ENCODE results near the gene UBE2L3. TPM values are rescaled to one million over a fixed set of nuclear protein-coding genes. Genes with fewer than 3 reads are reported as not detected.

Gene UBE2L3
- total RNA-seq, 1 experiment from 2014 or later, result 66.6 TPM

- intact Hi-C loops (cut with micrococcal nuclease; ENCODE audit: unreplicated experiment), result no loop called here
- no peaks in the 10 kb centered on the region for H3K9me3 Mint-ChIP-seq (ENCODE audit: low read depth, unreplicated experiment)
- peak overlapping the region; percentile 5 for H3K27ac Mint-ChIP-seq (ENCODE audit: unreplicated experiment)
- H3K36me3 Mint-ChIP-seq (ENCODE audit: insufficient read depth, unreplicated experiment), result peaks cover 91% of the 10 kb centered on the region
- H3K27me3 Mint-ChIP-seq (ENCODE audit: unreplicated experiment), result no peaks in the 10 kb centered on the region
- no peak for DNase-seq
- TSS peak; percentile 48 for BruUV-seq (replicated peaks)
- no peak for TF ChIP-seq CTCF (IDR thresholded peaks at IDR 0.05; ENCODE audit: unreplicated experiment)
- H3K4me1 Mint-ChIP-seq (ENCODE audit: low read depth, unreplicated experiment), result peaks cover 13% of the 10 kb centered on the region
- CTCF ChIA-PET, result no interaction called here
- no peak overlapping the region for H3K4me3 Mint-ChIP-seq (ENCODE audit: low read depth, unreplicated experiment)
Measured at GRCh38 chr22:21622011-21622918, 54.8 kb downstream of the UBE2L3 start.

GRCh38 chr22:21622919-21623647, 55.6 kb downstream of the UBE2L3 start:
- H3K36me3 Mint-ChIP-seq (ENCODE audit: insufficient read depth, unreplicated experiment), result peaks cover 91% of the 10 kb centered on the region
- no peak for TF ChIP-seq CTCF (IDR thresholded peaks at IDR 0.05; ENCODE audit: unreplicated experiment)
- intact Hi-C loops (cut with micrococcal nuclease; ENCODE audit: unreplicated experiment), result no loop called here
- H3K4me3 Mint-ChIP-seq (ENCODE audit: low read depth, unreplicated experiment), result no peak overlapping the region
- DNase-seq, result no peak
- CTCF ChIA-PET, result no interaction called here
- peaks cover 18% of the 10 kb centered on the region for H3K4me1 Mint-ChIP-seq (ENCODE audit: low read depth, unreplicated experiment)
- H3K9me3 Mint-ChIP-seq (ENCODE audit: low read depth, unreplicated experiment), result no peaks in the 10 kb centered on the region
- no peaks in the 10 kb centered on the region for H3K27me3 Mint-ChIP-seq (ENCODE audit: unreplicated experiment)
- H3K27ac Mint-ChIP-seq (ENCODE audit: unreplicated experiment), result peak overlapping the region; percentile 5
- BruUV-seq (replicated peaks), result no TSS peak

GRCh38 chr22:21623648-21623970, 56.1 kb downstream of the UBE2L3 start:
- H3K27me3 Mint-ChIP-seq (ENCODE audit: unreplicated experiment), result no peaks in the 10 kb centered on the region
- H3K9me3 Mint-ChIP-seq (ENCODE audit: low read depth, unreplicated experiment), result no peaks in the 10 kb centered on the region
- intact Hi-C loops (cut with micrococcal nuclease; ENCODE audit: unreplicated experiment), result no loop called here
- TF ChIP-seq CTCF (IDR thresholded peaks at IDR 0.05; ENCODE audit: unreplicated experiment), result no peak
- no peak overlapping the region for H3K4me3 Mint-ChIP-seq (ENCODE audit: low read depth, unreplicated experiment)
- no peak overlapping the region for H3K27ac Mint-ChIP-seq (ENCODE audit: unreplicated experiment)
- peaks cover 91% of the 10 kb centered on the region for H3K36me3 Mint-ChIP-seq (ENCODE audit: insufficient read depth, unreplicated experiment)
- peaks cover 23% of the 10 kb centered on the region for H3K4me1 Mint-ChIP-seq (ENCODE audit: low read depth, unreplicated experiment)
- CTCF ChIA-PET, result no interaction called here
- DNase-seq, result no peak
- no TSS peak for BruUV-seq (replicated peaks)

- CTCF ChIA-PET, result interaction anchor here (0.8 to 1.6 kb wide), 2 partner anchors 17 to 19 kb away, joined by 3 read pairs; partner anchors contain the start of gene SDF2L1
- BruUV-seq (replicated peaks), result no TSS peak
- peak; percentile 24 for DNase-seq
- Mint-ChIP-seq H3K27ac (ENCODE audit: unreplicated experiment) (peak overlapping the region; percentile 30), H3K27me3 (ENCODE audit: unreplicated experiment) (no peaks in the 10 kb centered on the region), H3K36me3 (ENCODE audit: insufficient read depth, unreplicated experiment) (peaks cover 91% of the 10 kb centered on the region), H3K9me3 (ENCODE audit: low read depth, unreplicated experiment) (no peaks in the 10 kb centered on the region), H3K4me1 (ENCODE audit: low read depth, unreplicated experiment) (peaks cover 24% of the 10 kb centered on the region), H3K4me3 (ENCODE audit: low read depth, unreplicated experiment) (no peak overlapping the region)
- peak; percentile 54 for TF ChIP-seq CTCF (IDR thresholded peaks at IDR 0.05; ENCODE audit: unreplicated experiment)
- intact Hi-C loops (cut with micrococcal nuclease; ENCODE audit: unreplicated experiment), result no loop called here
Measured at GRCh38 chr22:21624120-21624879, 56.8 kb downstream of the UBE2L3 start.
